HepG2 (cell line): ENCODE results near the gene TLNRD1. TPM values are rescaled to one million over a fixed set of nuclear protein-coding genes. Genes with fewer than 3 reads are reported as not detected.

Source experiments
- ATAC-seq: fragments of 200-7000 bp; cut with Tn5 transposase; 3 replicates; pipeline ENCODE4 v1.9.1; 2020; ENCODE audit warnings: mild to moderate bottlenecking, moderate library complexity
- BruUV-seq: library from RNA; stranded (reverse); fragments of 400-500 nt; replicated peaks from 2 replicates; lab custom pipeline; 2021; lab: Mats Ljungman, UMichigan
- CTCF ChIA-PET: fragments of 300-600 bp; formaldehyde crosslinking; extraction: SDS; loops from one replicate; lab custom pipeline; 2021; ENCODE audit warnings: low total read pairs, inconsistent platforms, low intra/inter-chr PET ratio; lab: Yijun Ruan, JAX
- POLR2A ChIA-PET: fragments of 350-600 bp; sonication (Branson Sonifier 250); formaldehyde crosslinking; loops from one replicate; lab custom pipeline; 2020; ENCODE audit warnings: antibody characterized with exemption, inconsistent platforms; lab: Yijun Ruan, JAX
- DNase-seq: peaks from one replicate; pipeline ENCODE4 v3.0.0-alpha.2; 2015; ENCODE audit warnings: low spot score
- FAIRE-seq: peaks from 3 replicates; lab custom pipeline; 2011; peaks lifted over from hg19 to GRCh38; lab: Jason Lieb, UNC
- H2AFZ ChIP-seq: one replicate; pipeline ENCODE4 v1.6.1; 2011; ENCODE audit warnings: low read length, inconsistent platforms
- H3K27ac ChIP-seq: fragments of 300-600 bp; 3 replicates; pipeline ENCODE4 v1.8.0; 2011; ENCODE audit warnings: mixed run types, mild to moderate bottlenecking, mixed read lengths, low read length, inconsistent platforms; ENCODE audit not compliant: insufficient read depth; ENCODE audit errors: extremely low read length
- H3K27me3 ChIP-seq, 2 experiments: fragments of 200-600 bp in 1 of 2; 2 replicates in 1 of 2; 3 replicates in 1 of 2; pipeline versions ENCODE4 v1.6.0 to v1.8.0; 2011; ENCODE audit warnings: low read length in 2 of 2, mild to moderate bottlenecking in 2 of 2, moderate library complexity in 2 of 2, inconsistent platforms in 1 of 2; ENCODE audit not compliant: insufficient read depth in 2 of 2, control insufficient read depth in 1 of 2
- H3K36me3 ChIP-seq, 2 experiments: fragments of 200-600 bp in 1 of 2; replicated peaks in 1 of 2; 2 replicates in 1 of 2; 3 replicates in 1 of 2; pipeline versions ENCODE4 v1.5.1 to v1.8.0; 2011; ENCODE audit warnings: low read length in 2 of 2, inconsistent platforms in 1 of 2; ENCODE audit not compliant: insufficient read depth in 2 of 2, control insufficient read depth in 1 of 2
- H3K4me1 ChIP-seq: 2 replicates; pipeline ENCODE4 v1.5.1; 2012; ENCODE audit warnings: low read length, inconsistent platforms; ENCODE audit not compliant: insufficient read depth
- H3K4me2 ChIP-seq: 2 replicates; pipeline ENCODE4 v1.6.0; 2011; ENCODE audit warnings: low read depth, low read length, inconsistent platforms
- H3K4me3 ChIP-seq, 3 experiments: fragments of 200-600 bp in 1 of 3; sonication (generic), shearing (Covaris generic) in 1 of 3; replicated peaks in 1 of 3; 2 replicates each; pipeline ENCODE4 v1.5.1; 2011 to 2016; ENCODE audit warnings: low read length in 3 of 3, inconsistent platforms in 2 of 3, low read depth in 2 of 3, mild to moderate bottlenecking in 2 of 3, control low read depth in 1 of 3, mixed read lengths in 1 of 3; ENCODE audit not compliant: insufficient read depth in 1 of 3
- H3K79me2 ChIP-seq: one replicate; pipeline ENCODE4 v1.6.1; 2011; ENCODE audit warnings: low read length, inconsistent platforms; ENCODE audit not compliant: insufficient read depth
- H3K9ac ChIP-seq: 2 replicates; pipeline ENCODE4 v1.6.0; 2011; ENCODE audit warnings: mild to moderate bottlenecking, low read depth, low read length, inconsistent platforms; ENCODE audit not compliant: insufficient read depth
- H3K9me3 ChIP-seq: 2 replicates; pipeline ENCODE4 v1.5.1; 2012; ENCODE audit warnings: mild to moderate bottlenecking, low read length
- H4K20me1 ChIP-seq: 2 replicates; pipeline ENCODE4 v1.6.0; 2011; ENCODE audit warnings: inconsistent platforms, mild to moderate bottlenecking, low read length, moderate library complexity; ENCODE audit not compliant: insufficient read depth
- ARHGAP35 ChIP-seq: sonication (generic); formaldehyde crosslinking; IDR thresholded peaks from 2 replicates; pipeline ENCODE4 v1.9.0; 2022; ENCODE audit warnings: mild to moderate bottlenecking, inconsistent platforms, moderate library complexity, missing genetic modification reagents, borderline replicate concordance
- GZF1 ChIP-seq: sonication (generic); formaldehyde crosslinking; IDR thresholded peaks from 2 replicates; pipeline ENCODE4 v1.5.1; 2020; ENCODE audit warnings: mild to moderate bottlenecking, missing genetic modification reagents
- SP1 ChIP-seq, 2 experiments: fragments of 450-650 bp in 1 of 2; sonication (generic) in 1 of 2; formaldehyde crosslinking in 1 of 2; IDR thresholded peaks; 2 replicates each; pipeline versions ENCODE4 v1.4.0 to v1.6.1; 2016 to 2020; ENCODE audit warnings: missing genetic modification reagents in 1 of 2
- ZNF225 ChIP-seq: sonication (generic); formaldehyde crosslinking; IDR thresholded peaks from 2 replicates; pipeline ENCODE4 v1.4.0; 2020; ENCODE audit warnings: mild to moderate bottlenecking, missing genetic modification reagents
- ZNF562 ChIP-seq: sonication (generic); formaldehyde crosslinking; IDR thresholded peaks from 2 replicates; pipeline ENCODE4 v1.8.0; 2022; ENCODE audit warnings: missing genetic modification reagents, borderline replicate concordance
- WGBS: methylation state at CpG from one replicate; pipeline ENCODE4 v1.1.6; 2017; ENCODE audit warnings: low lambda C conversion rate; 5-methylcytosine and 5-hydroxymethylcytosine counted together
- in situ Hi-C: cut with HindIII; loops from 2 replicates; pipeline ENCODE4 v1.10.0; 2017; ENCODE audit warnings: low pct_unique_long_range_greater_than_20kb; ENCODE audit not compliant: extremely low pct_ligation_motif_present
- intact Hi-C: fragments of 100-400 bp; cut with micrococcal nuclease; formaldehyde crosslinking; loops from one replicate; pipeline ENCODE4 v1.10.0; 2022; ENCODE audit not compliant: unreplicated experiment
- polyA plus RNA-seq, 8 experiments: library from polyadenylated mRNA; depleted of rRNA in 3 of 8; stranded (reverse) in 7 of 8; unstranded in 1 of 8; fragments of >200 nt; fragmentation: Illumina TruSeq in 4 of 8; extraction: Trizol in 4 of 8; gene quantifications; 2 replicates each; pipeline versions ENCODE4 v1.2.1 to v1.2.3, GENCODE V29; 2011 to 2016; ENCODE audit warnings: low read depth in 4 of 8, missing spikeins in 1 of 8, mixed read lengths in 1 of 8; ENCODE audit not compliant: insufficient read depth in 1 of 8
- total RNA-seq, 5 experiments: library from RNA; depleted of rRNA; stranded (reverse); fragments of >200 nt; fragmentation: Illumina TruSeq; extraction: Trizol; gene quantifications; 2 replicates each; pipeline ENCODE4 v1.2.3, GENCODE V29; 2016; ENCODE audit warnings: low read depth in 1 of 5

TLNRD1 gene
- total and polyA plus RNA-seq, 2 of the 13 experiments (the other 11 are each of a cell fraction or from before 2014, with no cell fraction given) = 3.4 to 5.3 TPM

DNA sequence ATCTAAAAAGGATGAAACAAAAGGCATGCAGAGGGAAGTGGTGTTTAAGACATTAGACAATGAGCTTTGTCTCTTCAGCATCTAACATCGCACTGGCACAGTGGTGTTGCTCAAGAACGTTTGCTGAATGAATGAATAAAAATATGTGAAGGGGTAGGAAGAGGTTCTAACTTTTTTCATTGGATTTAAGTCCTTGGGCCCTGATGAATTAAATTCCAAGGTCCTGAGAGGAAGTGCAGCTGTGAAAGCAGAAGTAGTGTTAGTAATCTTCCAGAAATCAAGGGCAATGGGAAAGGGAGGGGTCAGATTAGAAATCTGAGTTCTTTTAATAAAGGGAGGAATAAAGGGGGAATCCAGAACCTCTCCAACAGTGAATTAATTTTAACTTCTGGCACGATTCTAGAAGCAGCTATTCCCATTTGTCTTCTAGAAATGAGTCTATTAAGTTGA is 29.6 kb downstream of the TLNRD1 start:
- CTCF ChIA-PET = no interaction called here
- TF ChIP-seq ARHGAP35 (CRISPR knock-in tag) (no peak), SP1 (IDR thresholded peaks at IDR 0.05) (no peak), SP1 (CRISPR knock-in tag; IDR thresholded peaks at IDR 0.05) (no peak), ZNF562 (CRISPR knock-in tag) (no peak)
- TF ChIP-seq, all 625 proteins: peak for 0
- H3K27ac ChIP-seq = no peak overlapping the region
- no peaks in the 10 kb centered on the region for H4K20me1 ChIP-seq
- H3K27me3 ChIP-seq = no peaks in the 10 kb centered on the region; a peak in 1 of 5 replicates
- H3K4me2 ChIP-seq = no peak overlapping the region
- ATAC-seq = no peak
- no peaks in the 10 kb centered on the region for H3K9me3 ChIP-seq
- no peak for DNase-seq
- H3K36me3 ChIP-seq = no peaks in the 10 kb centered on the region
- FAIRE-seq = no peak
- H3K9ac ChIP-seq = no peak overlapping the region
- no peak overlapping the region for H2AFZ ChIP-seq
- in situ Hi-C loops (no loop called here), intact Hi-C loops (no loop called here)
- no peaks in the 10 kb centered on the region for H3K79me2 ChIP-seq
- POLR2A ChIA-PET = no interaction called here
- WGBS = 3% methylated on average over 3 of the region's 3 CpGs
- no peak overlapping the region for H3K4me3 ChIP-seq
- no peaks in the 10 kb centered on the region; the same call in 1 of the 2 replicates for H3K4me1 ChIP-seq
- BruUV-seq = no TSS peak

DNA sequence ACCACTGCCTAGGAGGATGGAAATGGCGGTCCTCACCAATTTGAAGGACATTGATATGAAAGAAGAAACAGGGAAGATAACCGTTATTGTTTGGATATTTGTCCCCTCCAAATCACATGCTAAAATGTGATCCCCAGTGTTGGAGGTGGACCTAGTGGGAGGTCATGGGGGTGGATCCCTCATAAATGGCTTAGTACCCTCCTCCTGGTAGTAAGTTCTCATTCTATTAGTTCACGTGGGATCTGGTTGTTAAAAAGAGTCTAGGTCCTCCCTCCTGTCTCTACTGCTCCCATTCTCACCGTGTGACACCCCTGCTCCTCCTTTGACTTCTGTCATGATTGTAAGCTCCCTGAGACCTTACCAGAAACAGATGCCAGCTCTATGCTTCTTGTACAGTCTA is 30.5 kb downstream of the TLNRD1 start:
- 36% methylated on average over 4 of the region's 4 CpGs for WGBS
- no TSS peak for BruUV-seq
- ChIA-PET POLR2A (no interaction called here), CTCF (no interaction called here)
- H4K20me1 ChIP-seq = no peaks in the 10 kb centered on the region
- H3K4me1 ChIP-seq = no peaks in the 10 kb centered on the region; the same call in 1 of the 2 replicates
- no peaks in the 10 kb centered on the region for H3K79me2 ChIP-seq
- in situ Hi-C loops (no loop called here), intact Hi-C loops (no loop called here)
- no peak overlapping the region for H3K4me2 ChIP-seq
- H3K36me3 ChIP-seq = no peaks in the 10 kb centered on the region
- ATAC-seq (no peak), DNase-seq (no peak), FAIRE-seq (no peak)
- TF ChIP-seq GZF1 (CRISPR knock-in tag) = no peak
- TF ChIP-seq ZNF225 (CRISPR knock-in tag) = no peak
- no peak overlapping the region for H2AFZ ChIP-seq
- no peak overlapping the region for H3K27ac ChIP-seq
- no peak overlapping the region for H3K4me3 ChIP-seq
- H3K9me3 ChIP-seq = no peaks in the 10 kb centered on the region
- H3K9ac ChIP-seq = no peak overlapping the region
- no peaks in the 10 kb centered on the region; a peak in 1 of 5 replicates for H3K27me3 ChIP-seq
